Femur (tissue), 1 donor: ENCODE measurements around the gene PGAP3.
"Not testable (repeated sequence)": the region's sequence is repeated elsewhere in the genome, so short reads cannot be mapped to it uniquely, and the experiment has no call there.

Source experiments
- DNase-seq: peaks from one replicate; pipeline ENCODE4 v3.0.0-alpha.2; 2017

PGAP3 gene, protein sequence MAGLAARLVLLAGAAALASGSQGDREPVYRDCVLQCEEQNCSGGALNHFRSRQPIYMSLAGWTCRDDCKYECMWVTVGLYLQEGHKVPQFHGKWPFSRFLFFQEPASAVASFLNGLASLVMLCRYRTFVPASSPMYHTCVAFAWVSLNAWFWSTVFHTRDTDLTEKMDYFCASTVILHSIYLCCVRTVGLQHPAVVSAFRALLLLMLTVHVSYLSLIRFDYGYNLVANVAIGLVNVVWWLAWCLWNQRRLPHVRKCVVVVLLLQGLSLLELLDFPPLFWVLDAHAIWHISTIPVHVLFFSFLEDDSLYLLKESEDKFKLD

DNA sequence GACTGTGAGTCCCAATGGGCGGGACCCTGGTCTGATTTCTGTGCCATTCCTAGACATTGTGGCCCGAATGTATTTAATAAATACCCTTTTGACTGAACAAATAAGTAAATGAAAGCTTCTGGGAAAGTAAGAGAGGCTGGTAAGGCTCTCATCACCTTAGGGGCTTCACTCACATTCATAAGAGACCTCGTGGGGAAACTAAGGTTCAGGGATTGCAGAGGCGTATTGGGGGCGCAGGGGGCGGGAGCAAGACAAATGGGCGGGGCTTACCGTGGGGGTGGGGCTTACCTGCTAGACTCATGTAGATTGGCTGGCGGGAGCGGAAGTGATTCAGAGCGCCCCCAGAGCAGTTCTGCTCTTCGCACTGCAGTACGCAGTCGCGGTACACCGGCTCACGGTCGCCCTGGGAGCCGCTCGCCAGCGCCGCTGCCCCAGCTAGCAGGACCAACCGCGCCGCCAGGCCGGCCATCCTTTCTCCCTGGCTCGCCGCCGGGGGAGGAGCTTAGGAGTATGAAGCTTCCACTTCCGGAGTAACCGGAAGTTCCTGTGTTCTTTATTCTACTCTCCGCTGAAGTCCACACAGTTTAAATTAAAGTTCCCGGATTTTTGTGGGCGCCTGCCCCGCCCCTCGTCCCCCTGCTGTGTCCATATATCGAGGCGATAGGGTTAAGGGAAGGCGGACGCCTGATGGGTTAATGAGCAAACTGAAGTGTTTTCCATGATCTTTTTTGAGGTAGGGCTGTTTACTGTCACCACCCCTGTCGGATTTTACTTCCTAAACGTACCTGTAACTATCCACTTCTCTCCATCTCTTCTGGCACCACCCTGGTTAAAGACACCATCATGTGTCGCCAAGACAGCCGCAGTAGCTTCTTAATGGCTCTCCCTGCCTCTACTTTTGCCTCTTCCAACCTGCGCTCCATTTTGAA lies at the start of gene PGAP3:
PGAP3 (minus strand) TSS at position 512 of the 929 bp plus-strand sequence; CDS start at position 469, 43 bp downstream.
- DNase-seq: peak; percentile 89

DNA sequence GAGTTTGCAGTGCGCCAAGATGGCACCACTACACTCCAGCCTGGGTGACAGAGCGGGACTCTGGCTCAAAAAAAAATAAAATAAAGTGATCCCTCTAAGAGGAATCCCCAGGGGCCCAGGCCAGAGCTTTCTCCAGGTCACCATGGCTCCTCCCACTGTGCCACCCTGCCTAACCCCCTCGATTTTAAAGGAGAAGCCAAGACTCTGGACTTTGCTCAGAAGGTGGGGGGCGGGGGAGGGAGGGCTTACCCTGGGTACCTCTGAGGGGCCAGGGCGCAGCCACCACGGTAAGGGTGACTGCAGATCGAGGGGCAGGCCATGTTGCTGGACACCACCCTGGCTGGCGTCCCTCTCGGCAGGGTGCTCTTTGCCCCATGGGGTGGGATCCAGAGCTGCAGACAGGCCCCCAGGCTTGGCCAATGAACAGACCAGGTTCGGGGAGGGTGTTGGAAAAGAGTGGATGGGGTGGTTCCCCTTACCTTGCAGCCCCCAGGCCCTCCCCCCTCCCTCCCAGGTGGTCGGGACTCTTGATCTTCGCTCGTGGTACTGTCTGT lies 49.4 kb upstream of the PGAP3 start:
- no peak for DNase-seq

DNA sequence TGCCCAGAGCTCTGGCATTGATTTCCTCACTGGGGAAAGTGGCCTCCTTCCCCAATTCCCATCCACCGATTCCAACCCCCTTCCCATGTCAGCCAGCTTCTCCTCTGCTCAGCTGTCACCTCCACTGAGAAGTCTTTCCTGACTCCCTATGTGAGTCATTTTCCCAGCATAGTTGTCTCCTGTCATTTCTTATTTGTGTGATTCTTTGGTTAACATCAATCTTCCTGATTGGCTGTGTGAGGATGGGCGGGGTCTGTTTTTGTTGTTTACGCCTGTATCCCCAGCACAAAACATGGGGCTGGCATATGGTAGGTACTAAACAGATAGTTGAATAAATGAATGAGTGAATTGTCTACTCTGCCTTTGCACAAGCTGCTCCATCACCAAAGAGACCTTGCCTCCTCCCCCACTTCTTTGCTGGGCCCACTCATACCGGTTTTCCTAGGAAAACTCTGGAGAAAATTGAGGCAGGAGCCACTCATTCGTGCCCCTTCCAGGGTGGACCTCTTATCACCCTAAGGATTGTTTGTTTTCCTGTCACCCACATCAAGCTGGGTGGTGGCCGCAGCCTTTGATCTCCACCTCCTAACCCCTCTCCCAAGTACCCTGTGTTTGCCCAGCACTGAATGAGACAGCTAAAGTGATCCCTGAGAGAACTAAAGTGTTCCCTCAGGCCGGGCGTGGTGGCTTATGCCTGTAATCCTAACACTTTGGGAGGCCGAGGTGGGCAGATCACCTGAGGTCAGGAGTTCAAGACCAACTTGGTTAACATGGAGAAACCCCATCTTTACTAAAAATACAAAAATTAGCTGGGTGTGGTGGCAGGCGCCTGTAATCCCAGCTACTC lies 48.7 kb upstream of the PGAP3 start:
- no peak for DNase-seq

DNA sequence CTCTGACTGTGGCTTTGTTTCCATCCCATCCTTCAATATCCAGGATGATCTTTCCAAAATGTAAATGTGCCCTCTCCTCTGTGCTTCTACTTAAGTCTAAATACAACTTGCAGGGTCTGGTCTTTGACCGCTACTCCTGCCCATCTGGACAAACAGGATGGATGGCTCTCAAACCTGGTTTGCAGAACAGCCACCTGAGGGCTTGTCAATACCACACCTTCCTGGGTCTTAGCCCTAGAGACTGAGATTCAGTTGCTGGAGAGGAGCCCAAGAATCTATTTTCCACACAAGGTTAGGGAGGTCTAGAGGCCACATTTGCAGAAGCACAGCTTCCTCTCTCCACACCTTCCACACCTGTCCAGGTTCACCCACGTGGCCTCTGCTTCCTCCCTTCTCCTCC lies 48.0 kb upstream of the PGAP3 start:
- no peak for DNase-seq

DNA sequence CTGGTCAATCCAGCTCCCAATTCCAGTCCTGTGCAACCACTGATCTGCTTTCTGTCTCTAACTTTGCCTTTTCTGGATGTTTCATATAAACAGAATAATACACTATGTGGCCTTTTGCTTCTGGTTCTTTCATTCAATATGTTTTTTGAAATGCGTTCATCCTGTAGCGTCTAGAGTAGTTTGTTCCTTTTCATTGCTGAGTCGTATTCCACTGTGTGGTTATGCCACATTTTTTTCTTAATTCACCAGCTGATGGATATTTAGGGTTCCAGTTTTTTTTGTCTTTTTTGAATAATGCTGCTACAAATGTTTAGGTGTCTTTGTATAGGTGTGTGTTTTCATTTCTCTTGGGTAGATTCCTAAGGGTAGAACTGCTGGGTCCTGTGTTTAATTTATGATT lies 44.7 kb upstream of the PGAP3 start:
- DNase-seq: no peak

DNA sequence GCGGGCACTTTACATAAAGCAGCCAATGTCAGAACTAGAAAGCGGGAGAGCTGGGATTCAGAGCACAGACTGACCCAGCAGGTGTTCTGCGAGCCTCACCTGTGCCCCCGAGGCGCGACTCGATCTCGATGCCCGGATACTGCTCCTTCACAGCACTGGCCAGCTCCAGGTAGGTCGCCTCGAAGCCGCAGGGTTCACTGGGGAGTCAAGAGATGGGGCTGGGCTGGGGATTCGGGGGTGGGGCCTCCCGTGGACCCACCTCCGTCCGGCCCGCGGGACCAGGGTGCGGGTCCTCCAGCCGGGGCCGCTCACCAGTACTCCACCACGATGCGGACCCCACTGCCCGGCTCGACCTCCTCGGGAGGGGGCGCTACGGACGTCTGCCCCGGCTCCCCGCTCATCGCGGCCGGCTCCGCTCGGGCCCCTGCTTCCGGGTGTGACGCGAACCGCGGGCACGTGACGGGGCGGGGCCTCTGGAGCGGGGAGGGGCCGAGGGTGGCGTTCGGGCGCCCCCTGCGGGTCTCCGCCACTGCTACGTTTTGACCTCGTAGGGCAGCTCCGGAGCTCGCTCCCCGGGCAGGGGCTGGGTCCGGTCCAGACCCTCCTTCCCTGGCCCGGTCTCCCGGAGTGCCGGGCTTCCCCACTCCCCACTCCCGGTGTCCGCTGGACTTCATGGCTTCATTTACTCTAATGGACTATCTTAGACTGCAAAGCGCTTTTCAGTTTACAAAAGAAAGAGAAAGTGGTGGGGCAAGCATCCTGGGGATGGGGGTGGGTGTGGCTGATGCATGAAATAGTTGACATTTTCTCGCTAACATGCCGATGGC lies 42.5 kb upstream of the PGAP3 start, which contains the start of gene MIEN1:
MIEN1 (minus strand) TSS at position 438 of the 827 bp plus-strand sequence; CDS start at position 401, 37 bp downstream.
- peak; percentile 94 for DNase-seq

DNA sequence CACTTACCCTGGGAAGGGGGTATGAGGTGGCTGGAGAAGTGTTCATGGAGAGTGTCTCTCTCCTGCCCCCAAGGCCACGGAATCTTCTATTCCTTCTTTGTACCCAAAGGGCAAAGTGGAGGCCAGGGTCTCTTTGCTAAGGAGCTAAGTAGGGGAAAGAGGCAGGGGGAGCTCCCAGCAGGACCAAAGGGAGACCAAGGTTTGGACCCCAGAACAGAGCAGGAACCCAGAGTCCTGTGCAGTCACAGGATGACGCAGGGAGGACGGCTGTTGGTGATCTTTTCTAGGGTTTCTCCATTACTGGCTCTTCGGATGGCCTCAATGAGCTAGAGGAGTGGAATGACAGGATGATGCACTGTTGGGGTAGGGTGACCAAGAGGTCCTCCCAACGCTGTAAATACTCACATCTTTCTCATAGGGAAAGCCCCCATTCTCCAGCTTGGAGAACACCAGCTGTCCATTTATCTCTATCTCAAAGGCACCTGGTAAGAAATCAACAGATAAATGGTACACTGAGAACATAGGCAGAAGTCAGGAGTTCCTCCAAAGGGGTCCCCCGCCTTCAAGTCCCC lies 41.5 kb upstream of the PGAP3 start:
- DNase-seq: no peak

DNA sequence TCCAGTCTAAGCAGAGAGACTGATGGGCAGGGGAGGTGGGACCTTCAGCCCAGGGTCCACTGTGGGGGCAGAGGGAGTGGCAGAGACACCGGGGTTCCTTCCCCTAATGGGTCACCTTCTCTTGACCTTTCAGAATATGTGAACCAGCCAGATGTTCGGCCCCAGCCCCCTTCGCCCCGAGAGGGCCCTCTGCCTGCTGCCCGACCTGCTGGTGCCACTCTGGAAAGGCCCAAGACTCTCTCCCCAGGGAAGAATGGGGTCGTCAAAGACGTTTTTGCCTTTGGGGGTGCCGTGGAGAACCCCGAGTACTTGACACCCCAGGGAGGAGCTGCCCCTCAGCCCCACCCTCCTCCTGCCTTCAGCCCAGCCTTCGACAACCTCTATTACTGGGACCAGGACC lies 39.7 kb upstream of the PGAP3 start:
- no peak for DNase-seq

DNA sequence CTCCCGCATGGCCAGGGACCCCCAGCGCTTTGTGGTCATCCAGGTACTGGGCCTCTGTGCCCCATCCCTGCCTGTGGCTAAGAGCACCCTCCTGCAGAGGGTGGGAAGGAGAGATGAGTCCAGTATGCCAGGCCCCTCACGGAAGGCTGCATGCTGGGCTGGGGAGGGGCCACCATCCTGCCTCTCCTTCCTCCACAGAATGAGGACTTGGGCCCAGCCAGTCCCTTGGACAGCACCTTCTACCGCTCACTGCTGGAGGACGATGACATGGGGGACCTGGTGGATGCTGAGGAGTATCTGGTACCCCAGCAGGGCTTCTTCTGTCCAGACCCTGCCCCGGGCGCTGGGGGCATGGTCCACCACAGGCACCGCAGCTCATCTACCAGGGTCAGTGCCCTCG lies 38.8 kb upstream of the PGAP3 start:
- DNase-seq: no peak

DNA sequence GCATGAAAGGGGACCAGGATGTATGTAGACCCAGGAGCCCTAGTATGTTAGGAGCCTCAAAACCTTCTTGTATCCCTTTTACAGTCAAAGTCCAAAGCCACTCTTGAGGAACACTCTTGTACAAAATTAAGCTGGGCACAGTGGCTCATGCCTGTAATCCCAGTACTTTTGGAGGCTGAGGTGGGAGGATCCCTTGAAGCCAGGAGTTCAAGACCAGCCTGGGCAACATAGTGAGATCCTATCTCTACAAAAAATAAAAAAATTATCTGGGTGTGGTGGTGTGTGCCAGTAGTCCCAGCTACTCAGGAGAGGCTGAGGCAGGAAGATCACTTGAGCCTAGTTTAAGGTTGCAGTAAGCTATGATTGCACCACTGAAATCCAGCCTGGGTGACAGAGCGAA lies 38.1 kb upstream of the PGAP3 start:
- DNase-seq: not testable (repeated sequence)

DNA sequence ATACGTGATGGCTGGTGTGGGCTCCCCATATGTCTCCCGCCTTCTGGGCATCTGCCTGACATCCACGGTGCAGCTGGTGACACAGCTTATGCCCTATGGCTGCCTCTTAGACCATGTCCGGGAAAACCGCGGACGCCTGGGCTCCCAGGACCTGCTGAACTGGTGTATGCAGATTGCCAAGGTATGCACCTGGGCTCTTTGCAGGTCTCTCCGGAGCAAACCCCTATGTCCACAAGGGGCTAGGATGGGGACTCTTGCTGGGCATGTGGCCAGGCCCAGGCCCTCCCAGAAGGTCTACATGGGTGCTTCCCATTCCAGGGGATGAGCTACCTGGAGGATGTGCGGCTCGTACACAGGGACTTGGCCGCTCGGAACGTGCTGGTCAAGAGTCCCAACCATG lies 36.9 kb upstream of the PGAP3 start:
- DNase-seq: no peak

DNA sequence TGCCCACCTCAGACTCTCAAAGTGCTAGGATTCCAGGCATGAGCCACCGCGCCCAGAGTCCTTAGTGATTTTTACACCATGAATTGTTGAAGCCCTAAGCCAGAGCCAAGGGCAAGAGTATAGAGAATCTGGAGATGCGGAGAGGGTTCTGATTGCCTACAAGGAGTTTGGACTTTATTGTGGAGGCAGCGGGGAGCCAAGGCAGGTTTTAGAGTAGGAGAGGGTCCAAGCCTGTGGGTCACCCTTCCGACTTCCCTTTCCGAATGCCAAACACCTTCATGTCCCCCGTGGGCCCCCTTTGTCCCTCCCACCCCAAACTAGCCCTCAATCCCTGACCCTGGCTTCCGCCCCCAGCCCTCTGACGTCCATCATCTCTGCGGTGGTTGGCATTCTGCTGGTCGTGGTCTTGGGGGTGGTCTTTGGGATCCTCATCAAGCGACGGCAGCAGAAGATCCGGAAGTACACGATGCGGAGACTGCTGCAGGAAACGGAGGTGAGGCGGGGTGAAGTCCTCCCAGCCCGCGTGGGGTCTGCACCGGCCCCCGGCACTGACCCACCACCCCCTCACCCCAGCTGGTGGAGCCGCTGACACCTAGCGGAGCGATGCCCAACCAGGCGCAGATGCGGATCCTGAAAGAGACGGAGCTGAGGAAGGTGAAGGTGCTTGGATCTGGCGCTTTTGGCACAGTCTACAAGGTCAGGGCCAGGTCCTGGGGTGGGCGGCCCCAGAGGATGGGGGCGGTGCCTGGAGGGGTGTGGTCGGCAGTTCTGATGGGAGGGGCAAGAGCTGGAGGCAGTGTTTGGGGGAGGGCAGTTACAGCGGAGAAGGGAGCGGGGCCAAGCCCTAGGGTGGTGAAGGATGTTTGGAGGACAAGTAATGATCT lies 35.4 kb upstream of the PGAP3 start:
- no peak for DNase-seq

DNA sequence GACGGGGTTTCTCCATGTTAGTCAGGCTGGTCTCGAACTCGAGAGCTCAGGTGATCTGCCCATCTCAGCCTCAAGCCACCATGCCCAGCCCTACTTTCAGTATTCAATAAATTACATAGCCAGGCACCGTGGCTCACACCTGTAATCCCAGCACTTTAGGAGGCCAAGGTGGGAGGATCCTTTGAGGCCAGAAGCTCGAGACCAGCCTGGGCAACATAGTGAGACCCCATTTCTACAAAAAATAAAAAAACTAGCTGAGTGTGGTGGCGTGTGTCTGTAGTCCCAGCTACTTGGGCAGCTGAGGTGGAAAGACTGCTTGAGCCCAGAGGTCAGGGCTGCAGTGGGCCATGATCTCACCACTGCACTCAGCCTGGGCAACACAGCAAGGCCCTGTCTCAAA lies 34.2 kb upstream of the PGAP3 start:
- no peak for DNase-seq

DNA sequence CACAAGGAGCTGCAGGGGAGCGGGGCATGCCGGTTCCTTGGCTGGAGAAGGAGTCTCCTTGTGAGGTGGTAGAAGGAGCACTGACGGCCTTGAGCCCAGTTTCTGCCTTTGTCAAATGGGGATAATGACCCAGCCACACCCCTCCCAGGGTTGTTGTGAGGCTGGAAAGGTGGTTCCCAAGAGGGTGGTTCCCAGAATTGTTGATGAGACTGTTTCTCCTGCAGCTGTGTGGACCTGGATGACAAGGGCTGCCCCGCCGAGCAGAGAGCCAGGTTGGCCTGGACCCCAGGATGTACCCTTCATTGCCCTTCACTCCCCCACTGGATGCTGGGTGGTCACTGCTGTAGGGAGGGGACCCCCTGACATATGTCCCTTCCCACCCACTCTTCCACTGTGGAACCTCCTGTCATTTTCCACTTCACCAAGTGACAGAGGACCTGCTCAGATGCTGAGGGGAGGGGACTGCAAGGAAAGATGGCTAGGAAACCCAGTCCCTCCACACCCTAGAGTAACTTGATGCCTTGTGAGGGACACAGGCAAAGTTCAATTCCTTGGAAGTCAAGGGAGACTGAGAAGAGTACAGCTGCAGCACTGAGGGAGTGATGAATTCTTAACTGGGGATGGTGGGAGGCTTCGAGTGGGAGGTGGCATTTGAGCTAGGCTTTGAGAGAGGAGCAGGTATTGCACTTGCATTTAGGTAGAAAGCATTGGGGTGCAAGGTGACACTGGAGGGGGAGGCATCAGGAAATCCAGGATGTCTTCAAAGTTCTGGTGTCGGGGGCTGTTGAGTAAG lies 31.9 kb upstream of the PGAP3 start:
- DNase-seq: no peak

DNA sequence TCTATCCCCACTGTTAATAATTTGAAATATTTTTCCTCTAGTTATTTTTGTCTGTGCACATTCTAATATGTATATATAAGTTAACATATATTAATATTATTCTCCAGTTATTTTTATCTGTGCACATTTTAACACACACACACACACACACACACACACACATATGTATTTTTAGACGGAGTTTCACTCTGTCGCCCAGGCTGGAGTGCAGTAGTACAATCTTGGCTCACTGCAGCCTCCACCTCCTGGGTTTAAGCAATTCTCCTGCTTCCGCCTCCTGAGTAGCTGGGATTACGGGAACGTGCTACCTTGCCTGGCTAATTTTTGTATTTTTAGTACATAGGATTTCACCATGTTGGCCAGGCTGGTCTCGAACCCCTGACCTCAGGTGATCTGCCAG lies 29.8 kb upstream of the PGAP3 start:
- DNase-seq: no peak

DNA sequence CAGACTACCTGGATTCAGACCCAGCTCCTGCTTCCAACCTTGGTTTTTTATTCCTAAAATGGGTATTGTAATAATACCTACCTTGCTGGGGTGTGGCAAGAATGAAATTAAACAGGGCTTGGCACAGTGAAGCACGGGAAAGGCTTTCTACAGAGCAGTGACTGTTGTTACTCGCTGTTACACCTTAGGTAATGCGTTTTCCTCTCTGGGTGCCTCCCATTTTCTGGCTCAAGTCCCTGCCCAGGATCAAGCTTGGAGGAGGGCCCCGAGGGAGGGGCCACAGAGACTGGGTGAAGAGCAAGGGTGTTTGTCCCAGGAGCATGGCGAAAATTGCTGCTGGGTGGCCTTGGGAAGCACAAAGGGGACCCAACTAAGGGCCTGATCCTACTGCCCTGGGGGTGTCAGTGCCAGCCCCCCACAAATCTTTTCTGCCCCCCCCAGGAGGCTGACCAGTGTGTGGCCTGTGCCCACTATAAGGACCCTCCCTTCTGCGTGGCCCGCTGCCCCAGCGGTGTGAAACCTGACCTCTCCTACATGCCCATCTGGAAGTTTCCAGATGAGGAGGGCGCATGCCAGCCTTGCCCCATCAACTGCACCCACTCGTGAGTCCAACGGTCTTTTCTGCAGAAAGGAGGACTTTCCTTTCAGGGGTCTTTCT lies 29.2 kb upstream of the PGAP3 start:
- DNase-seq: no peak

DNA sequence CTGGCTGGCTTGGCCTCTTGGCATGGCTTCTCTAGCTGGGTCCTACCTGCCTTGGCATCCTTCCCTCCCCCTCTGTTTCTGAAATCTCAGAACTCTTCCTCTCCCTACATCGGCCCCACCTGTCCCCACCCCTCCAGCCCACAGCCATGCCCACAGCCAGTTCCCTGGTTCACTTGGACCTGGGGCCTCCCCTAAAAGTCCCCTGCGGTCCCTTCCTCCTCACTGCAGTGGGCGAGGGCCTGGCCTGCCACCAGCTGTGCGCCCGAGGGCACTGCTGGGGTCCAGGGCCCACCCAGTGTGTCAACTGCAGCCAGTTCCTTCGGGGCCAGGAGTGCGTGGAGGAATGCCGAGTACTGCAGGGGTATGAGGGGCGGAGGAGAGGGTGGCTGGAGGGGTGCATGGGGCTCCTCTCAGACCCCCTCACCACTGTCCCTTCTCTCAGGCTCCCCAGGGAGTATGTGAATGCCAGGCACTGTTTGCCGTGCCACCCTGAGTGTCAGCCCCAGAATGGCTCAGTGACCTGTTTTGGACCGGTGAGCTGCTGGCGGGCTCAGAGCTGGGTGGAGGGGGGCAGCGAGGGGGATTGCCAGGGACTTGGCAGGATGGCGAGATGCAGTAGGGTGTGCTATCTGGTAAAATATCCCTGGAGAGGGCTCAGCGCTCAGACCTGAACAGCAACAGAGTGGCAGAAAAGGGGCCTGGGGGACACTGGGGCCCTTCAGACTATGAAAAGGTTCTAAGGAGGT lies 28.4 kb upstream of the PGAP3 start:
- DNase-seq: no peak
